Smooth muscle cell (in vitro differentiated cells): ENCODE data around the gene IDH1. TPM values are rescaled to one million over a fixed set of nuclear protein-coding genes. Genes with fewer than 3 reads are reported as not detected.

ENCODE experiments used
- DNase-seq: peaks from one replicate; lab custom pipeline; 2025; ENCODE audit not compliant: unreplicated experiment; lab: John Stamatoyannopoulos, UW
- H2AFZ ChIP-seq: fragments of 200-600 bp; sonication (generic); 2 replicates; pipeline ENCODE4 v1.6.0; 2016; ENCODE audit warnings: antibody characterized with exemption, low read depth, mild to moderate bottlenecking
- H3F3A ChIP-seq: fragments of 200-600 bp; sonication (generic); 2 replicates; pipeline ENCODE4 v1.6.0; 2017; ENCODE audit warnings: antibody characterized with exemption, low read depth
- H3K27ac ChIP-seq: fragments of 200-600 bp; sonication (generic); 2 replicates; pipeline ENCODE4 v1.5.1; 2016; ENCODE audit warnings: low read depth, mild to moderate bottlenecking
- H3K27me3 ChIP-seq: fragments of 200-600 bp; sonication (generic); 2 replicates; pipeline ENCODE4 v1.6.1; 2016; ENCODE audit warnings: low read depth, mild to moderate bottlenecking
- H3K36me3 ChIP-seq: fragments of 200-600 bp; sonication (generic); 2 replicates; pipeline ENCODE4 v1.5.1; 2016; ENCODE audit warnings: low read depth
- H3K4me1 ChIP-seq: fragments of 200-600 bp; sonication (generic); 2 replicates; pipeline ENCODE4 v1.5.1; 2016; ENCODE audit warnings: low read depth
- H3K4me2 ChIP-seq: fragments of 200-600 bp; sonication (generic); 2 replicates; pipeline ENCODE4 v1.6.0; 2016; ENCODE audit warnings: mild to moderate bottlenecking
- H3K4me3 ChIP-seq: fragments of 200-600 bp; sonication (generic); 2 replicates; pipeline ENCODE4 v1.5.1; 2016; ENCODE audit warnings: mild to moderate bottlenecking
- H3K79me2 ChIP-seq: fragments of 200-600 bp; sonication (generic); 2 replicates; pipeline ENCODE4 v1.6.0; 2016; ENCODE audit warnings: low read depth, mild to moderate bottlenecking
- H3K9ac ChIP-seq: fragments of 200-600 bp; sonication (generic); 2 replicates; pipeline ENCODE4 v1.6.0; 2016; ENCODE audit warnings: low read depth
- H3K9me3 ChIP-seq: fragments of 200-600 bp; sonication (generic); replicated peaks from 2 replicates; pipeline ENCODE4 v1.5.1; 2016; ENCODE audit warnings: low read depth
- H4K20me1 ChIP-seq: fragments of 200-600 bp; sonication (generic); 2 replicates; pipeline ENCODE4 v1.6.0; 2016; ENCODE audit warnings: low read depth
- WGBS: methylation state at CpG from one replicate; pipeline ENCODE4 v1.1.7; 2016; ENCODE audit warnings: low lambda C conversion rate; 5-methylcytosine and 5-hydroxymethylcytosine counted together
- polyA plus RNA-seq: library from polyadenylated mRNA; unstranded; fragments of >200 nt; fragmentation: Nextera tagmentation; extraction: Ambion mirVana; gene quantifications from 2 replicates; pipeline ENCODE4 v1.2.1, GENCODE V29; 2016
- total RNA-seq: library from RNA; depleted of rRNA; stranded (reverse); fragments of >200 nt; gene quantifications from 2 replicates; pipeline ENCODE4 v1.2.3, GENCODE V29; 2014
- TF ChIP-seq, protein P1 (sequence below): fragments of 200-600 bp; sonication (generic); IDR thresholded peaks from 2 replicates; pipeline ENCODE4 v1.5.1; 2017; ENCODE audit warnings: borderline replicate concordance, mild to moderate bottlenecking, antibody characterized with exemption; ENCODE audit not compliant: insufficient read depth, poor library complexity, severe bottlenecking

Gene IDH1
- total and polyA plus RNA-seq, 2 experiments from 2014 or later: 97.2 to 98.6 TPM

DNA sequence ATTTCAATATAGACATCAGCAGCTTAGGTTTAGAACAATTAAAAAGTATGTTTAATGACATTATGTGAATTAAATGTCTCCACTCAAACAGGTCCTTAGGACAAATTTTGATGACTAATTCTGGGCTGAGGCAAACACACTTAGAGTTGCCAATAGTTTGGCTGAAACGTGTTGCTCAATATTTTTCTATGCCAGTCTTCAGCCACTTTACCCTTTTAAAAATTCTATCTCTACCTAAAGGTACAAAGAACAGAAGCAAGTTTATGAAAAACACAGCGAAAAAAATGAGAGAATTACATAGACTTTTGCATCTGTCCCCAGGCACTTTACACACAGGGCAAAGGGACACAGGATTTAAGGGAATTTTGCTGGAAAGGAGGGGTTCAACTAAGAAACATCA lies 4.5 kb downstream of the IDH1 start:
- WGBS: 90% methylated on average over 2 of the region's 2 CpGs
- no peak for DNase-seq

DNA sequence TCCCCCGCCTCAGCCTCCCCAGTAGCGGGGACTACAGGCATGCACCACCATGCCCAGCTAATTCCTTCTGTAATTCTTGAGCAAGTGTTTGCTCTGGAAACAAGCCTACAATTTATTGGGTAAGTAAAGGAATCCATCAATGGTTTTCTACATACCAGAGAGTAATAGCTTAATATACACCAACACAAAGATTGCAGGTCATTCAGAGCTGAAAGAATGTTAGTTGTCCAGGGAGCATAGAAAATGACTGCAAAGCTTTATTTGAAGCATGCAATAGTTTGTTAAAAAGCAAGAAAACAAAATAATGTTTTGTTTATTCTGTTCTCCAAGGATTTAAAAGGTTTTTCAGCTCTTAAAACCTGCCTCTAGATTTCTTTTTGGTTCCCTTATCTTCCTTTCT lies 5.6 kb downstream of the IDH1 start:
- Histone ChIP-seq H3K79me2 (peaks cover 4% of the 10 kb centered on the region), H3K9ac (no peak overlapping the region), H4K20me1 (peaks cover 7% of the 10 kb centered on the region), H3K4me3 (no peak overlapping the region), H3K36me3 (peaks cover 26% of the 10 kb centered on the region), H3K27me3 (no peaks in the 10 kb centered on the region), H2AFZ (no peak overlapping the region), H3K4me2 (no peak overlapping the region), H3K9me3 (no peaks in the 10 kb centered on the region), H3F3A (peaks cover 5% of the 10 kb centered on the region), H3K27ac (no peak overlapping the region), H3K4me1 (peaks cover 14% of the 10 kb centered on the region)
- TF ChIP-seq, protein P1, sequence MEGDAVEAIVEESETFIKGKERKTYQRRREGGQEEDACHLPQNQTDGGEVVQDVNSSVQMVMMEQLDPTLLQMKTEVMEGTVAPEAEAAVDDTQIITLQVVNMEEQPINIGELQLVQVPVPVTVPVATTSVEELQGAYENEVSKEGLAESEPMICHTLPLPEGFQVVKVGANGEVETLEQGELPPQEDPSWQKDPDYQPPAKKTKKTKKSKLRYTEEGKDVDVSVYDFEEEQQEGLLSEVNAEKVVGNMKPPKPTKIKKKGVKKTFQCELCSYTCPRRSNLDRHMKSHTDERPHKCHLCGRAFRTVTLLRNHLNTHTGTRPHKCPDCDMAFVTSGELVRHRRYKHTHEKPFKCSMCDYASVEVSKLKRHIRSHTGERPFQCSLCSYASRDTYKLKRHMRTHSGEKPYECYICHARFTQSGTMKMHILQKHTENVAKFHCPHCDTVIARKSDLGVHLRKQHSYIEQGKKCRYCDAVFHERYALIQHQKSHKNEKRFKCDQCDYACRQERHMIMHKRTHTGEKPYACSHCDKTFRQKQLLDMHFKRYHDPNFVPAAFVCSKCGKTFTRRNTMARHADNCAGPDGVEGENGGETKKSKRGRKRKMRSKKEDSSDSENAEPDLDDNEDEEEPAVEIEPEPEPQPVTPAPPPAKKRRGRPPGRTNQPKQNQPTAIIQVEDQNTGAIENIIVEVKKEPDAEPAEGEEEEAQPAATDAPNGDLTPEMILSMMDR: no peak
- WGBS: 93% methylated on average over 2 of the region's 2 CpGs
- DNase-seq: no peak

More for the DNA sequence above, 4.5 kb downstream of the IDH1 start:
- Histone ChIP-seq H3K9me3 (no peaks in the 10 kb centered on the region), H3K79me2 (peaks cover 4% of the 10 kb centered on the region), H3K9ac (no peak overlapping the region), H3K4me2 (no peak overlapping the region), H3K36me3 (peaks cover 24% of the 10 kb centered on the region), H4K20me1 (peaks cover 7% of the 10 kb centered on the region), H3K27me3 (no peaks in the 10 kb centered on the region), H3K27ac (no peak overlapping the region), H3F3A (peaks cover 5% of the 10 kb centered on the region), H2AFZ (no peak overlapping the region), H3K4me3 (no peak overlapping the region), H3K4me1 (peaks cover 14% of the 10 kb centered on the region)
- TF ChIP-seq, protein P1: no peak

DNA sequence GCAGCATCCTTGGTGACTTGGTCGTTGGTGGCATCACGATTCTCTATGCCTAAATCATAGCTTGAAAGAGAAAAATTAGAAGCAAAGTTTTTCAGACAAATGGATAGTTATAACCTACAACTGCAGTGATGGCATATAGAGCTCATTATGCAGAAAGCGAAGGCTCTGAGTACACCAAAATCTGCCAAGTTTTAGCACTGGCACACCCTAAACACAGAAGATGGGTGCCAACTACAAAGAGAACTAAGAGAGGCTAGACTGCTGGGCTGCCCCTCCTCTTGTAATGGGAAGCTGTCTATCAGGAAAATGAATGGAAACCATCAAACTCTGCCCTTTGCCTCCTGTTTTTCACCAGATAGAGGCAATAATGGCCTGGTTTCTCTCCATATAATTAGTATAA lies 6.3 kb downstream of the IDH1 start:
- H3K36me3 ChIP-seq: peaks cover 29% of the 10 kb centered on the region
- peaks cover 7% of the 10 kb centered on the region for H4K20me1 ChIP-seq
- H3K27me3 ChIP-seq: no peaks in the 10 kb centered on the region
- no peak overlapping the region for H3K9ac ChIP-seq
- H3K4me2 ChIP-seq: no peak overlapping the region
- 98% methylated on average over 3 of the region's 3 CpGs for WGBS
- H3K79me2 ChIP-seq: peaks cover 4% of the 10 kb centered on the region
- peaks cover 10% of the 10 kb centered on the region for H3K4me1 ChIP-seq
- TF ChIP-seq, protein P1: no peak
- no peak overlapping the region for H3K27ac ChIP-seq
- no peak for DNase-seq
- H3K9me3 ChIP-seq: no peaks in the 10 kb centered on the region
- peaks cover 1% of the 10 kb centered on the region for H3F3A ChIP-seq
- no peak overlapping the region for H2AFZ ChIP-seq
- no peak overlapping the region for H3K4me3 ChIP-seq

DNA sequence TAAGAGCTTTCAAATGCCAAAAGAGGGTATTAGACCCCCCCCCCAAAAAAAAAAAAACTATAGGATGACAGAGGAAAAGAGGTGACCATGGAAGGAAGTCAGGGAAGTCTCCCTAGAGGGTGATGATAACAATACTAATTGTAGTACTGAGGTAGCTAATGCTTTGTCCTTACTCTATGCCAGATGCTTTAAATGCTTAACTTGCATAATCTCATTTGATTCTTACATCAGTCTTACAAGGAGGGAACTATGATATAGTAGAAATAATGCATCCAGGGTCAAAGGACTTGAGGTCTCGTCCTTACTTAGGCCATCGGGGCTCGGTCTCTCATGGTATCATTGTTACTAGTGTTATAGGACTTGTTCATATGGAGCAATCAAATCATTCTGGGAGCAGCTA lies 9.1 kb downstream of the IDH1 start:
- no peaks in the 10 kb centered on the region for H3K4me1 ChIP-seq
- 99% methylated on average over 3 of the region's 3 CpGs for WGBS
- H4K20me1 ChIP-seq: no peaks in the 10 kb centered on the region
- TF ChIP-seq, protein P1: no peak
- H3K4me3 ChIP-seq: no peak overlapping the region
- no peak overlapping the region for H2AFZ ChIP-seq
- no peak overlapping the region for H3K27ac ChIP-seq
- H3K9me3 ChIP-seq: no peaks in the 10 kb centered on the region
- H3K27me3 ChIP-seq: no peaks in the 10 kb centered on the region
- no peaks in the 10 kb centered on the region for H3K79me2 ChIP-seq
- H3K36me3 ChIP-seq: peaks cover 24% of the 10 kb centered on the region
- no peak overlapping the region for H3K4me2 ChIP-seq
- no peaks in the 10 kb centered on the region for H3F3A ChIP-seq
- no peak overlapping the region for H3K9ac ChIP-seq
- DNase-seq: no peak
